OCI-LY1 (cell line): ENCODE results near the gene CCNL2.

Experiments
- H2AFZ ChIP-seq: fragments of 200-600 bp; sonication (generic), shearing (Covaris generic); 2 replicates; pipeline ENCODE4 v1.6.0; 2014; ENCODE audit warnings: antibody characterized with exemption, mild to moderate bottlenecking, low read length
- H3F3A ChIP-seq: fragments of 200-600 bp; sonication (generic), shearing (Covaris generic); 2 replicates; pipeline ENCODE4 v1.6.0; 2014; ENCODE audit warnings: mild to moderate bottlenecking, antibody characterized with exemption, low read length, moderate library complexity; ENCODE audit not compliant: insufficient read depth
- H3K27ac ChIP-seq: fragments of 200-600 bp; sonication (generic); 2 replicates; pipeline ENCODE4 v1.5.1; 2014; ENCODE audit warnings: low read length, mixed run types, mild to moderate bottlenecking, low read depth; ENCODE audit not compliant: poor library complexity, severe bottlenecking
- H3K27me3 ChIP-seq: fragments of 200-600 bp; sonication (generic); 2 replicates; pipeline ENCODE4 v1.6.0; 2014; ENCODE audit warnings: antibody characterized with exemption, mild to moderate bottlenecking, low read length, moderate library complexity; ENCODE audit not compliant: insufficient read depth
- H3K36me3 ChIP-seq: fragments of 200-600 bp; sonication (generic); 2 replicates; pipeline ENCODE4 v1.6.1; 2014; ENCODE audit warnings: mild to moderate bottlenecking, antibody characterized with exemption, low read length, moderate library complexity, mixed read lengths; ENCODE audit not compliant: insufficient read depth
- H3K4me1 ChIP-seq: fragments of 200-600 bp; sonication (generic); 2 replicates; pipeline ENCODE4 v1.5.1; 2014; ENCODE audit warnings: mild to moderate bottlenecking, low read length, moderate library complexity; ENCODE audit not compliant: insufficient read depth, severe bottlenecking
- H3K4me2 ChIP-seq: fragments of 200-600 bp; sonication (generic), shearing (Covaris generic); 2 replicates; pipeline ENCODE4 v1.6.1; 2014; ENCODE audit warnings: low read length
- H3K4me3 ChIP-seq: fragments of 200-600 bp; sonication (generic); 2 replicates; pipeline ENCODE4 v1.5.1; 2014; ENCODE audit warnings: low read length, low read depth, mild to moderate bottlenecking, mixed read lengths; ENCODE audit not compliant: poor library complexity, severe bottlenecking
- H3K79me2 ChIP-seq: fragments of 200-600 bp; shearing (Covaris generic); 2 replicates; pipeline ENCODE4 v1.6.1; 2016; ENCODE audit warnings: mixed run types, low read length, mixed read lengths; ENCODE audit not compliant: insufficient read depth
- H3K9ac ChIP-seq: fragments of 200-600 bp; sonication (generic), shearing (Covaris generic); 2 replicates; pipeline ENCODE4 v1.6.1; 2014; ENCODE audit warnings: mild to moderate bottlenecking, low read length, mixed read lengths
- H3K9me2 ChIP-seq: fragments of 200-600 bp; sonication (generic), shearing (Covaris generic); 2 replicates; pipeline ENCODE4 v1.6.1; 2014; ENCODE audit warnings: low read depth, mild to moderate bottlenecking, low read length, mixed read lengths
- H3K9me3 ChIP-seq: fragments of 200-600 bp; shearing (Covaris generic); 2 replicates; pipeline ENCODE4 v1.6.1; 2014; ENCODE audit warnings: low read length, mixed read lengths
- H4K20me1 ChIP-seq: fragments of 200-600 bp; sonication (generic), shearing (Covaris generic); 2 replicates; pipeline ENCODE4 v1.6.0; 2016; ENCODE audit warnings: mild to moderate bottlenecking, low read length; ENCODE audit not compliant: insufficient read depth
- CTCF ChIP-seq: fragments of 200-600 bp; sonication (generic), shearing (Covaris generic); IDR thresholded peaks from 2 replicates; pipeline ENCODE4 v1.5.1; 2017; ENCODE audit warnings: mild to moderate bottlenecking, antibody characterized with exemption, low read length, moderate library complexity, mixed read lengths
- EZH2 ChIP-seq: fragments of 200-600 bp; sonication (generic), shearing (Covaris generic); IDR thresholded peaks from 2 replicates; pipeline ENCODE4 v1.8.0; 2017; ENCODE audit warnings: borderline replicate concordance, mixed run types, mild to moderate bottlenecking, antibody characterized with exemption, low read length, moderate library complexity, mixed read lengths

The CCNL2 gene

GRCh38 chr1:1381294-1381693, 17.8 kb downstream of the CCNL2 start:
- Histone ChIP-seq H3K27ac (no peak overlapping the region), H3K27me3 (no peaks in the 10 kb centered on the region), H3F3A (no peaks in the 10 kb centered on the region), H3K9ac (no peak overlapping the region), H3K36me3 (peaks cover 33% of the 10 kb centered on the region), H2AFZ (no peak overlapping the region), H3K4me3 (no peak overlapping the region), H3K9me2 (no peaks in the 10 kb centered on the region), H3K9me3 (no peaks in the 10 kb centered on the region), H3K4me2 (no peak overlapping the region), H3K4me1 (peaks cover 8% of the 10 kb centered on the region), H3K79me2 (no peaks in the 10 kb centered on the region), H4K20me1 (no peaks in the 10 kb centered on the region)
- TF ChIP-seq EZH2 (no peak), CTCF (no peak)

GRCh38 chr1:1380860-1381259, 18.3 kb downstream of the CCNL2 start:
- Histone ChIP-seq H3K4me1 (peaks cover 12% of the 10 kb centered on the region), H3K9ac (no peak overlapping the region), H3K4me3 (no peak overlapping the region), H3K27ac (no peak overlapping the region), H4K20me1 (no peaks in the 10 kb centered on the region), H3K4me2 (no peak overlapping the region), H3K9me2 (no peaks in the 10 kb centered on the region), H3F3A (no peaks in the 10 kb centered on the region), H3K9me3 (no peaks in the 10 kb centered on the region), H3K36me3 (peaks cover 28% of the 10 kb centered on the region), H3K27me3 (no peaks in the 10 kb centered on the region), H2AFZ (no peak overlapping the region), H3K79me2 (no peaks in the 10 kb centered on the region)
- TF ChIP-seq EZH2 (no peak), CTCF (no peak)

- Histone ChIP-seq H3K4me3 (no peak overlapping the region), H3K4me2 (no peak overlapping the region), H3K4me1 (peaks cover 30% of the 10 kb centered on the region), H3K79me2 (peaks cover 10% of the 10 kb centered on the region; the same call in 1 of the 2 replicates), H3K36me3 (peaks cover 21% of the 10 kb centered on the region; the same call in 1 of the 2 replicates), H3K9me3 (no peaks in the 10 kb centered on the region), H2AFZ (no peak overlapping the region), H4K20me1 (no peaks in the 10 kb centered on the region), H3K27me3 (no peaks in the 10 kb centered on the region), H3K27ac (no peak overlapping the region), H3K9me2 (no peaks in the 10 kb centered on the region), H3K9ac (no peak overlapping the region), H3F3A (no peaks in the 10 kb centered on the region)
- no peak for TF ChIP-seq CTCF
- no peak for TF ChIP-seq EZH2
These were observed 21.5 kb downstream of the CCNL2 start for GRCh38 chr1:1377540-1378205.
